Activated B cell treated with CpG ODN at 0.5 μM for 24 hours (primary cell): ENCODE results near the gene GPR87. TPM values are rescaled to one million over a fixed set of nuclear protein-coding genes. Genes with fewer than 3 reads are reported as not detected.

ENCODE experiments used
- ATAC-seq: fragments of 200-7000 bp; cut with Tn5 transposase; one replicate; pipeline ENCODE4 v1.10.0; 2021; ENCODE audit warnings: low read depth, mild to moderate bottlenecking, moderate library complexity
- CTCF ChIA-PET: fragments of 350-600 bp; sonication (Branson Sonifier 250); formaldehyde crosslinking; loops from one replicate; lab custom pipeline; 2021; ENCODE audit warnings: antibody characterized with exemption; lab: Charles Lee
- POLR2A ChIA-PET: fragments of 350-600 bp; sonication (Branson Sonifier 250); formaldehyde crosslinking; loops from one replicate; lab custom pipeline; 2021; ENCODE audit warnings: antibody characterized with exemption; lab: Charles Lee
- DNase-seq: peaks from one replicate; pipeline ENCODE4 v3.0.0; 2022
- H3K27ac Mint-ChIP-seq: one replicate; pipeline ENCODE4 v1.8.0; 2020; ENCODE audit warnings: mixed read lengths
- H3K27me3 Mint-ChIP-seq: one replicate; pipeline ENCODE4 v1.8.0; 2021; ENCODE audit warnings: mixed read lengths
- H3K36me3 Mint-ChIP-seq: one replicate; pipeline ENCODE4 v1.8.0; 2021; ENCODE audit warnings: low read depth, mixed read lengths
- H3K4me1 Mint-ChIP-seq: one replicate; pipeline ENCODE4 v1.8.0; 2021; ENCODE audit warnings: mixed read lengths
- H3K4me3 Mint-ChIP-seq: one replicate; pipeline ENCODE4 v1.8.0; 2020; ENCODE audit warnings: mild to moderate bottlenecking, mixed read lengths
- H3K9me3 Mint-ChIP-seq: one replicate; pipeline ENCODE4 v1.8.0; 2020; ENCODE audit warnings: mixed read lengths
- CTCF ChIP-seq: fragments of 200-600 bp; IDR thresholded peaks from one replicate; pipeline ENCODE4 v1.8.0; 2022; ENCODE audit warnings: antibody characterized with exemption, mild to moderate bottlenecking
- intact Hi-C: fragments of 100-400 bp; cut with micrococcal nuclease; formaldehyde crosslinking; loops from one replicate; pipeline ENCODE4 v1.15.1; 2024
- total RNA-seq: library from RNA; stranded (reverse); gene quantifications from 2 replicates; pipeline ENCODE4 v1.2.3, GENCODE V29; 2022

GPR87 gene
- total RNA-seq, 1 donor from 2014 or later = not detected

GRCh38 chr3:151306168-151306810, 10.3 kb downstream of the GPR87 start:
- no peak overlapping the region for H3K4me3 Mint-ChIP-seq
- ChIA-PET CTCF (interaction anchor here (1.5 kb wide), 1 partner anchor 22 kb away, joined by 5 read pairs; no protein-coding TSS in a partner anchor), POLR2A (no interaction called here)
- peaks cover 3% of the 10 kb centered on the region for H3K27me3 Mint-ChIP-seq
- H3K27ac Mint-ChIP-seq = no peak overlapping the region
- H3K4me1 Mint-ChIP-seq = no peaks in the 10 kb centered on the region
- intact Hi-C loops = no loop called here
- TF ChIP-seq CTCF = no peak
- H3K9me3 Mint-ChIP-seq = no peaks in the 10 kb centered on the region
- ATAC-seq (no peak), DNase-seq (no peak)
- H3K36me3 Mint-ChIP-seq = no peaks in the 10 kb centered on the region

- ATAC-seq = no peak
- Mint-ChIP-seq H3K36me3 (no peaks in the 10 kb centered on the region), H3K4me3 (no peak overlapping the region), H3K9me3 (no peaks in the 10 kb centered on the region), H3K27ac (no peak overlapping the region), H3K4me1 (no peaks in the 10 kb centered on the region), H3K27me3 (peaks cover 5% of the 10 kb centered on the region)
- TF ChIP-seq CTCF = no peak
- POLR2A ChIA-PET = no interaction called here
- intact Hi-C loops = no loop called here
- no peak for DNase-seq
- CTCF ChIA-PET = interaction anchor here (0.6 kb wide), 1 partner anchor 138 kb away, joined by 3 read pairs; no protein-coding TSS in a partner anchor
These were observed 10.9 kb downstream of the GPR87 start for GRCh38 chr3:151305775-151306151.

GRCh38 chr3:151305060-151305774, 11.4 kb downstream of the GPR87 start:
- no peak for ATAC-seq
- intact Hi-C loops = no loop called here

GRCh38 chr3:151303751-151304150, 12.9 kb downstream of the GPR87 start:
- CTCF ChIA-PET = interaction anchor here (0.7 to 1.4 kb wide), 2 partner anchors 24 to 32 kb away, joined by 3 to 4 read pairs; no protein-coding TSS in a partner anchor
- H3K9me3 Mint-ChIP-seq = no peaks in the 10 kb centered on the region
- intact Hi-C loops = no loop called here
- no peaks in the 10 kb centered on the region for H3K36me3 Mint-ChIP-seq
- no peak for ATAC-seq
- H3K4me1 Mint-ChIP-seq = no peaks in the 10 kb centered on the region
- H3K27me3 Mint-ChIP-seq = peaks cover 6% of the 10 kb centered on the region
- no peak for TF ChIP-seq CTCF
- no peak overlapping the region for H3K4me3 Mint-ChIP-seq
- POLR2A ChIA-PET = no interaction called here
- no peak overlapping the region for H3K27ac Mint-ChIP-seq
- no peak for DNase-seq

More at GRCh38 chr3:151305060-151305774, 11.4 kb downstream of the GPR87 start:
- no peaks in the 10 kb centered on the region for H3K9me3 Mint-ChIP-seq
- no peak for DNase-seq
- no peak for TF ChIP-seq CTCF
- ChIA-PET CTCF (interaction anchor here (0.6 to 1.4 kb wide), 2 partner anchors 23 to 137 kb away, joined by 3 to 4 read pairs; no protein-coding TSS in a partner anchor), POLR2A (interaction anchor here (0.6 kb wide), 1 partner anchor 13 kb away, joined by 4 read pairs; no protein-coding TSS in a partner anchor)
- H3K27me3 Mint-ChIP-seq = peaks cover 6% of the 10 kb centered on the region
- H3K4me1 Mint-ChIP-seq = no peaks in the 10 kb centered on the region
- H3K4me3 Mint-ChIP-seq = no peak overlapping the region
- no peaks in the 10 kb centered on the region for H3K36me3 Mint-ChIP-seq
- no peak overlapping the region for H3K27ac Mint-ChIP-seq

GRCh38 chr3:151301787-151302186, 14.8 kb downstream of the GPR87 start:
- no peak for DNase-seq
- H3K9me3 Mint-ChIP-seq = no peaks in the 10 kb centered on the region
- ChIA-PET CTCF (no interaction called here), POLR2A (no interaction called here)
- intact Hi-C loops = no loop called here
- TF ChIP-seq CTCF = no peak
- H3K27me3 Mint-ChIP-seq = peaks cover 6% of the 10 kb centered on the region
- ATAC-seq = no peak
- H3K36me3 Mint-ChIP-seq = no peaks in the 10 kb centered on the region
- H3K4me3 Mint-ChIP-seq = no peak overlapping the region
- no peak overlapping the region for H3K27ac Mint-ChIP-seq
- H3K4me1 Mint-ChIP-seq = no peaks in the 10 kb centered on the region
